MM.1S (cell line): ENCODE data around the gene LCNL1.

ENCODE experiments used
- CTCF ChIP-seq: fragments of 300-600 bp; sonication (generic); IDR thresholded peaks from 2 replicates; pipeline ENCODE4 v1.5.1; 2016; ENCODE audit warnings: antibody characterized with exemption, low read length, mixed read lengths
- EZH2 ChIP-seq: fragments of 300-600 bp; sonication (generic); optimal IDR thresholded peaks from 2 replicates; pipeline ENCODE3; 2017; ENCODE audit warnings: low read depth, mild to moderate bottlenecking, antibody characterized with exemption, low read length, mixed read lengths

- TF ChIP-seq CTCF = no peak
- TF ChIP-seq EZH2 = no peak
Measured at GRCh38 chr9:136958898-136959850, 23.6 kb upstream of the LCNL1 start.
